HepG2 (cell line): ENCODE measurements around the gene ARHGEF12.

Experiments
- EP300 ChIP-seq, 3 experiments: sonication (generic) in 1 of 3; formaldehyde crosslinking in 1 of 3; IDR thresholded peaks; 2 replicates each; pipeline versions ENCODE4 v1.5.1 to v1.6.1; 2011 to 2020; ENCODE audit warnings: low read depth in 2 of 3, low read length in 2 of 3, borderline replicate concordance in 1 of 3, improper control_type of control experiment in 1 of 3, mild to moderate bottlenecking in 1 of 3, missing genetic modification reagents in 1 of 3, moderate library complexity in 1 of 3
- HDAC1 ChIP-seq: sonication (generic); formaldehyde crosslinking; IDR thresholded peaks from 2 replicates; pipeline ENCODE4 v1.5.1; 2020; ENCODE audit warnings: mild to moderate bottlenecking, missing genetic modification reagents
- KLF16 ChIP-seq, 2 experiments: sonication (generic) in 1 of 2; formaldehyde crosslinking in 1 of 2; IDR thresholded peaks; 2 replicates each; pipeline versions ENCODE4 v1.6.1 to v1.8.0; 2016 to 2023; ENCODE audit warnings: missing genetic modification reagents in 2 of 2, missing compliant biosample characterization in 1 of 2
- MXI1 ChIP-seq: IDR thresholded peaks from 3 replicates; pipeline ENCODE4 v1.6.1; 2012; ENCODE audit warnings: low read depth, low read length, inconsistent platforms, borderline replicate concordance
- NFIC ChIP-seq: IDR thresholded peaks from 2 replicates; pipeline ENCODE4 v1.6.1; 2012; ENCODE audit warnings: mild to moderate bottlenecking, low read length, inconsistent platforms
- POLR2AphosphoS5 ChIP-seq: IDR thresholded peaks from 2 replicates; pipeline ENCODE4 v1.6.1; 2012; ENCODE audit warnings: low read depth, low read length
- ZNF460 ChIP-seq: sonication (generic); formaldehyde crosslinking; IDR thresholded peaks from 2 replicates; pipeline ENCODE4 v1.5.1; 2020; ENCODE audit warnings: missing genetic modification reagents, mild to moderate bottlenecking, borderline replicate concordance
- ZNF703 ChIP-seq: sonication (generic); formaldehyde crosslinking; IDR thresholded peaks from 2 replicates; pipeline ENCODE4 v1.5.1; 2020; ENCODE audit warnings: missing genetic modification reagents, mild to moderate bottlenecking, moderate library complexity, borderline replicate concordance
- TF ChIP-seq, protein P1 (sequence below): sonication (generic); formaldehyde crosslinking; IDR thresholded peaks from 2 replicates; pipeline ENCODE4 v1.5.0; 2020; ENCODE audit warnings: mild to moderate bottlenecking, missing genetic modification reagents, moderate library complexity

DNA sequence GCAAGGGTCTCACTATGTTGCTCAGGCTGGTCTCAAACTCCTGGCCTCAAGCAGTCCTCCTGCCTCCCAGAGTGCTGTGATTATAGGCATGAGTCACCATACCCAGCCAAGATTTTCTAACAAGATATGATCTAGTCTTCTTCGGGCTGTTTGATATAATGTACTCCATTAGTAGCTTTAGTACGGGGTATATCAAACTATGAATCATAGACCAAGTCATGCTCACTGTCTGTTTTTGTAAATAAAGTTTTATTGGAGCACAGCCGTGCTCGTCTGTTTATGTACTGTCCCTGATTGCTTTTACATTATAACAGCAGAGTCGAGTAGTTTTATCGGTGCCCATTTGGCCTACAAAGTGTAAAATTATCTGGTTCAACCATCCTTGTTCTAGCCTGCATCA, 131.4 kb downstream of the ARHGEF12 start:
- TF ChIP-seq HDAC1 (CRISPR knock-in tag) (no peak), ZNF703 (CRISPR knock-in tag) (no peak), NFIC (no peak), EP300 (IDR thresholded peaks at IDR 0.05; ENCODE audit: low read depth in 2 of 2, low read length in 2 of 2) (no peak), EP300 (CRISPR knock-in tag; IDR thresholded peaks at IDR 0.05; ENCODE audit: borderline replicate concordance) (no peak), MXI1 (no peak), POLR2AphosphoS5 (no peak), ZNF460 (CRISPR knock-in tag) (no peak), KLF16 (CRISPR knock-in tag; IDR thresholded peaks at IDR 0.05) (no peak)
- TF ChIP-seq, protein P1, sequence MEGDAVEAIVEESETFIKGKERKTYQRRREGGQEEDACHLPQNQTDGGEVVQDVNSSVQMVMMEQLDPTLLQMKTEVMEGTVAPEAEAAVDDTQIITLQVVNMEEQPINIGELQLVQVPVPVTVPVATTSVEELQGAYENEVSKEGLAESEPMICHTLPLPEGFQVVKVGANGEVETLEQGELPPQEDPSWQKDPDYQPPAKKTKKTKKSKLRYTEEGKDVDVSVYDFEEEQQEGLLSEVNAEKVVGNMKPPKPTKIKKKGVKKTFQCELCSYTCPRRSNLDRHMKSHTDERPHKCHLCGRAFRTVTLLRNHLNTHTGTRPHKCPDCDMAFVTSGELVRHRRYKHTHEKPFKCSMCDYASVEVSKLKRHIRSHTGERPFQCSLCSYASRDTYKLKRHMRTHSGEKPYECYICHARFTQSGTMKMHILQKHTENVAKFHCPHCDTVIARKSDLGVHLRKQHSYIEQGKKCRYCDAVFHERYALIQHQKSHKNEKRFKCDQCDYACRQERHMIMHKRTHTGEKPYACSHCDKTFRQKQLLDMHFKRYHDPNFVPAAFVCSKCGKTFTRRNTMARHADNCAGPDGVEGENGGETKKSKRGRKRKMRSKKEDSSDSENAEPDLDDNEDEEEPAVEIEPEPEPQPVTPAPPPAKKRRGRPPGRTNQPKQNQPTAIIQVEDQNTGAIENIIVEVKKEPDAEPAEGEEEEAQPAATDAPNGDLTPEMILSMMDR (CRISPR knock-in tag) = no peak
